Measurements from ENCODE around the gene MYL6.

DNA sequence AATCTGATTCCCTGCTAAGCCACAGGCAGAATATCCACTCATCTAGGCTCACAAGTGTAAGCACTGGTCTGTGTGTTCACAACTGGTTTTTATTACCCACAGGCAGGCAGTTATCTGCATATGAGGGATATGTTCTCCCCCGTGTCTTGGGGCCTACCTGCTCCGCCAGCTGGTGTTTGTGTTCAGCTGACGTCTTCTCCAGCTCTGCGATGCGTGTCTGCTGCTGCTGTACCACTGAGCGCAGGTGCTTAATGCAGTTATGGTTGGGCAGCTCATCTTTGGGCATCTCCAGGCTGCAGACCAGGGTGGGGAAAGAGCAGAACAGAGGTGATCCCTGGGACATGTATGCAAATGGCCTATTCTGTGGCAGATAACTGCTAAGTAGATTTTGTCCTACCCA lies 49.8 kb downstream of the MYL6 start:
- TF ChIP-seq, protein P1, sequence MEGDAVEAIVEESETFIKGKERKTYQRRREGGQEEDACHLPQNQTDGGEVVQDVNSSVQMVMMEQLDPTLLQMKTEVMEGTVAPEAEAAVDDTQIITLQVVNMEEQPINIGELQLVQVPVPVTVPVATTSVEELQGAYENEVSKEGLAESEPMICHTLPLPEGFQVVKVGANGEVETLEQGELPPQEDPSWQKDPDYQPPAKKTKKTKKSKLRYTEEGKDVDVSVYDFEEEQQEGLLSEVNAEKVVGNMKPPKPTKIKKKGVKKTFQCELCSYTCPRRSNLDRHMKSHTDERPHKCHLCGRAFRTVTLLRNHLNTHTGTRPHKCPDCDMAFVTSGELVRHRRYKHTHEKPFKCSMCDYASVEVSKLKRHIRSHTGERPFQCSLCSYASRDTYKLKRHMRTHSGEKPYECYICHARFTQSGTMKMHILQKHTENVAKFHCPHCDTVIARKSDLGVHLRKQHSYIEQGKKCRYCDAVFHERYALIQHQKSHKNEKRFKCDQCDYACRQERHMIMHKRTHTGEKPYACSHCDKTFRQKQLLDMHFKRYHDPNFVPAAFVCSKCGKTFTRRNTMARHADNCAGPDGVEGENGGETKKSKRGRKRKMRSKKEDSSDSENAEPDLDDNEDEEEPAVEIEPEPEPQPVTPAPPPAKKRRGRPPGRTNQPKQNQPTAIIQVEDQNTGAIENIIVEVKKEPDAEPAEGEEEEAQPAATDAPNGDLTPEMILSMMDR (IDR thresholded peaks at IDR 0.05), result no peak
- TF ChIP-seq POLR2A (IDR thresholded peaks at IDR 0.05), result no peak

Data from ovary (tissue), 3 donors.